B cell (primary cell): Measurements from ENCODE around the gene TMBIM1. TPM values are rescaled to one million over a fixed set of nuclear protein-coding genes. Genes with fewer than 3 reads are reported as not detected.

Source experiments
- ATAC-seq: fragments of 200-7000 bp; cut with Tn5 transposase; one replicate; pipeline ENCODE4 v1.10.0; 2021; ENCODE audit warnings: low read depth, mild to moderate bottlenecking, moderate number of reproducible peaks, moderate library complexity
- CTCF ChIA-PET: fragments of 350-600 bp; sonication (Branson Sonifier 250); formaldehyde crosslinking; loops from one replicate; lab custom pipeline; 2021; ENCODE audit warnings: antibody characterized with exemption, inconsistent platforms; lab: Charles Lee
- POLR2A ChIA-PET: fragments of 350-600 bp; sonication (Branson Sonifier 250); formaldehyde crosslinking; loops from one replicate; lab custom pipeline; 2021; ENCODE audit warnings: antibody characterized with exemption; lab: Charles Lee
- DNase-seq: peaks from one replicate; pipeline ENCODE4 v3.0.0; 2013
- H2AFZ ChIP-seq: 2 replicates; pipeline ENCODE4 v1.6.1; 2012; ENCODE audit warnings: mild to moderate bottlenecking, low read depth, low read length; ENCODE audit not compliant: insufficient read depth, poor library complexity, severe bottlenecking
- H3K27ac ChIP-seq, 2 donors: 1 replicate in 1 of 2; 2 replicates in 1 of 2; pipeline ENCODE4 v1.5.1; 2012 to 2013; ENCODE audit warnings: low read length in 2 of 2, mild to moderate bottlenecking in 2 of 2, moderate library complexity in 1 of 2
- H3K27me3 ChIP-seq, 4 experiments: fragments of 200-600 bp in 1 of 4; sonication (generic) in 1 of 4; replicated peaks in 1 of 4; 1 replicate in 2 of 4; 2 replicates in 2 of 4; pipeline versions ENCODE4 v1.6.1 to v1.7.0; 2013 to 2016; ENCODE audit warnings: low read length in 3 of 4, mild to moderate bottlenecking in 2 of 4, mixed read lengths in 1 of 4, moderate library complexity in 1 of 4; ENCODE audit not compliant: insufficient read depth in 4 of 4, control insufficient read depth in 3 of 4; ENCODE audit errors: control extremely low read depth in 1 of 4
- H3K36me3 ChIP-seq, 2 experiments: replicated peaks in 1 of 2; 1 replicate in 1 of 2; 2 replicates in 1 of 2; pipeline versions ENCODE4 v1.6.1 to v1.7.1; 2013; ENCODE audit warnings: low read length in 1 of 2; ENCODE audit not compliant: insufficient read depth in 2 of 2, control insufficient read depth in 1 of 2; ENCODE audit errors: control extremely low read depth in 1 of 2, extremely low read depth in 1 of 2
- H3K4me1 ChIP-seq, 2 donors: fragments of 200-600 bp in 1 of 2; sonication (generic) in 1 of 2; 1 replicate in 1 of 2; 2 replicates in 1 of 2; pipeline versions ENCODE4 v1.5.1 to v1.6.1; 2013 to 2017; ENCODE audit warnings: low read length in 2 of 2; ENCODE audit not compliant: control insufficient read depth in 2 of 2, insufficient read depth in 2 of 2
- H3K4me2 ChIP-seq: replicated peaks from 2 replicates; pipeline ENCODE3; 2012; ENCODE audit warnings: mild to moderate bottlenecking, low read depth, low read length; ENCODE audit not compliant: poor library complexity, severe bottlenecking
- H3K4me3 ChIP-seq, 5 experiments: fragments of 200-600 bp in 1 of 5; sonication (generic) in 1 of 5; 1 replicate in 3 of 5; 2 replicates in 2 of 5; pipeline versions ENCODE4 v1.5.1 to v1.7.0; 2011 to 2016; ENCODE audit warnings: low read length in 4 of 5, mild to moderate bottlenecking in 4 of 5, low read depth in 2 of 5, control low read depth in 1 of 5, moderate library complexity in 1 of 5; ENCODE audit not compliant: insufficient read depth in 1 of 5; ENCODE audit errors: control extremely low read depth in 1 of 5, extremely low read depth in 1 of 5
- H3K79me2 ChIP-seq: fragments of 200-600 bp; sonication (generic); one replicate; pipeline ENCODE4 v1.6.0; 2016; ENCODE audit warnings: low read length; ENCODE audit not compliant: control insufficient read depth, insufficient read depth
- H3K9ac ChIP-seq: fragments of 200-600 bp; sonication (generic); 2 replicates; pipeline ENCODE4 v1.6.1; 2017; ENCODE audit warnings: mild to moderate bottlenecking, low read length, moderate library complexity
- H3K9me3 ChIP-seq, 3 donors: one replicate each; pipeline versions ENCODE4 v1.6.1 to v1.7.1; 2013; ENCODE audit warnings: low read length in 2 of 3; ENCODE audit not compliant: control insufficient read depth in 2 of 3, insufficient read depth in 1 of 3; ENCODE audit errors: control extremely low read depth in 1 of 3
- H4K20me1 ChIP-seq: 2 replicates; pipeline ENCODE4 v1.6.0; 2012; ENCODE audit warnings: mild to moderate bottlenecking, low read length; ENCODE audit not compliant: insufficient read depth, control insufficient read depth, poor library complexity, severe bottlenecking
- H3K27ac Mint-ChIP-seq: one replicate; pipeline ENCODE4 v1.8.0; 2021; ENCODE audit warnings: mixed read lengths
- H3K27me3 Mint-ChIP-seq: one replicate; pipeline ENCODE4 v1.8.0; 2021; ENCODE audit warnings: mixed read lengths
- H3K4me1 Mint-ChIP-seq: one replicate; pipeline ENCODE4 v1.8.0; 2021; ENCODE audit warnings: mixed read lengths
- H3K4me3 Mint-ChIP-seq: one replicate; pipeline ENCODE4 v1.8.0; 2021; ENCODE audit warnings: mixed read lengths
- H3K9me3 Mint-ChIP-seq: one replicate; pipeline ENCODE4 v1.8.0; 2022; ENCODE audit warnings: mixed read lengths; ENCODE audit not compliant: insufficient read depth
- CTCF ChIP-seq: fragments of 200-600 bp; IDR thresholded peaks from one replicate; pipeline ENCODE4 v1.8.0; 2022; ENCODE audit warnings: antibody characterized with exemption, mild to moderate bottlenecking
- EZH2 ChIP-seq: IDR thresholded peaks from 2 replicates; pipeline ENCODE4 v1.6.1; 2012; ENCODE audit warnings: borderline replicate concordance, low read depth, mild to moderate bottlenecking, moderate library complexity, low read length; ENCODE audit not compliant: insufficient read depth, poor library complexity, severe bottlenecking
- WGBS: methylation state at CpG from one replicate; pipeline ENCODE4 v1.1.5; 2013; ENCODE audit warnings: missing lambda C conversion rate; ENCODE audit not compliant: insufficient coverage; 5-methylcytosine and 5-hydroxymethylcytosine counted together
- intact Hi-C: fragments of 100-400 bp; cut with micrococcal nuclease; formaldehyde crosslinking; loops from one replicate; pipeline ENCODE4 v1.10.0; 2022
- polyA plus RNA-seq: library from polyadenylated mRNA; depleted of rRNA; stranded (reverse); fragments of >200 nt; gene quantifications from 2 replicates; pipeline ENCODE4 v1.2.3, GENCODE V29; 2012
- total RNA-seq, 2 donors: library from RNA; stranded (reverse); fragments of 120-200 nt in 1 of 2; gene quantifications; 1 replicate in 1 of 2; 2 replicates in 1 of 2; pipeline versions ENCODE4 v1.2.3 to v1.2.4, GENCODE V29; 2013 to 2022

The TMBIM1 gene
- total and polyA plus RNA-seq, 2 donors (not counting 1 experiment from before 2014, with no cell fraction given), result 68.7 to 137 TPM

- ChIA-PET POLR2A (interaction anchor here (0.7 kb wide), 1 partner anchor 37 kb away, joined by 3 read pairs; no protein-coding TSS in a partner anchor), CTCF (interaction anchor here (1.5 kb wide), 1 partner anchor 24 kb away, joined by 4 read pairs; the partner anchor contains the start of gene CATIP)
- ATAC-seq, result no peak
- H3K4me3 Mint-ChIP-seq, result no peak overlapping the region
- Histone ChIP-seq H3K9ac (no peak overlapping the region), H3K36me3 (no peaks in the 10 kb centered on the region), H3K79me2 (no peaks in the 10 kb centered on the region), H3K4me3 (no peak overlapping the region), H3K27me3 (no peaks in the 10 kb centered on the region), H3K4me2 (no peak overlapping the region), H3K4me1 (peaks cover 24 to 38% of the 10 kb centered on the region in 2 donors), H2AFZ (no peak overlapping the region), H4K20me1 (no peaks in the 10 kb centered on the region), H3K9me3 (peaks cover 0 to 4% (median 0%) of the 10 kb centered on the region in 3 donors), H3K27ac (no peak overlapping the region)
- no peaks in the 10 kb centered on the region for H3K9me3 Mint-ChIP-seq
- DNase-seq, result no peak
- intact Hi-C loops, result no loop called here
- peaks cover 51% of the 10 kb centered on the region for H3K4me1 Mint-ChIP-seq
- peaks cover 3% of the 10 kb centered on the region for H3K27me3 Mint-ChIP-seq
- TF ChIP-seq EZH2 (no peak), CTCF (no peak)
- 80% methylated on average over 1 of the region's 1 CpG for WGBS
- no peak overlapping the region for H3K27ac Mint-ChIP-seq
These were observed 40.0 kb upstream of the TMBIM1 start for GRCh38 chr2:218332288-218332687.

- ATAC-seq, result no peak
- no peaks in the 10 kb centered on the region for H3K79me2 ChIP-seq
- WGBS, result 91% methylated on average over 8 of the region's 8 CpGs
- no peak overlapping the region for H3K4me3 ChIP-seq
- no peak overlapping the region for H3K27ac ChIP-seq
- Mint-ChIP-seq H3K4me3 (no peak overlapping the region), H3K27ac (no peak overlapping the region), H3K4me1 (peaks cover 51% of the 10 kb centered on the region), H3K9me3 (no peaks in the 10 kb centered on the region), H3K27me3 (peaks cover 3% of the 10 kb centered on the region)
- intact Hi-C loops, result no loop called here
- CTCF ChIA-PET, result interaction anchor here (1.5 to 3.5 kb wide), 2 partner anchors 25 to 30 kb away, joined by 4 to 14 read pairs; partner anchors contain the start of gene CATIP
- H3K27me3 ChIP-seq, result no peaks in the 10 kb centered on the region
- no peaks in the 10 kb centered on the region for H4K20me1 ChIP-seq
- POLR2A ChIA-PET, result interaction anchor here (0.7 kb wide), 1 partner anchor 37 kb away, joined by 3 read pairs; no protein-coding TSS in a partner anchor
- H2AFZ ChIP-seq, result no peak overlapping the region
- peaks cover 0 to 4% (median 0%) of the 10 kb centered on the region in 3 donors for H3K9me3 ChIP-seq
- H3K4me1 ChIP-seq, result peaks cover 24 to 38% of the 10 kb centered on the region in 2 donors
- TF ChIP-seq CTCF, result no peak
- TF ChIP-seq EZH2, result no peak
- no peak overlapping the region for H3K4me2 ChIP-seq
- no peak overlapping the region for H3K9ac ChIP-seq
- no peaks in the 10 kb centered on the region for H3K36me3 ChIP-seq
- no peak for DNase-seq
These were observed 39.4 kb upstream of the TMBIM1 start for GRCh38 chr2:218331745-218332144.
